ENCODE data around the gene PLCB3. TPM values are rescaled to one million over a fixed set of nuclear protein-coding genes. Genes with fewer than 3 reads are reported as not detected.

The PLCB3 gene
- total RNA-seq, 4 donors from 2014 or later = 16.2 to 33.2 (median 25.1) TPM

DNA sequence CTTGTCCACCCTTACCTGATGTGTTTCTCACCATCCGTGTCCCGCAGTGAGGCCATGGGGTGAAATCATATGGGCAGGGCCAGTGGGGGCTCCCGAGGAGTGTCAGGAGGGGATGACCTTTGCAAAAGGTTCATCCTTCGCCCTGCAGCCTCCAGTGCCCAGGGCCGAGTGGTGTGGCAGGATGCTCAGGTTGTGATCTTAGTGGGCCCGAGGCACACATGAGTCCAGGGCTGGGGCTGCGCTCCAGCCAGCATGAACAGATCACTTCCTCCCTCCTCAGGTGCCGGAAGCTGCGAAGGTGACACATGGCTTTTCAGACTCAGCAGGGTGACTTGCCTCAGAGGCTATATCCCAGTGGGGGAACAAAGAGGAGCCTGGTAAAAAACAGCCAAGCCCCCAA, 13.3 kb upstream of the PLCB3 start:
- ATAC-seq = no peak
- Histone ChIP-seq H3K9me3 (no peaks in the 10 kb centered on the region), H3K4me3 (no peak overlapping the region), H3K27ac (peak overlapping the region in 1 of 4 donors; percentile 95), H3K36me3 (peaks cover 0 to 42% of the 10 kb centered on the region in 2 donors), H3K27me3 (no peaks in the 10 kb centered on the region), H3K4me1 (peaks cover 3 to 59% (median 32%) of the 10 kb centered on the region in 3 donors)
- no CpG with 5 or more reads among the region's 9 CpGs for WGBS, 2 donors (ENCODE audit: low coverage in 1 of 2)
- TF ChIP-seq CTCF (IDR thresholded peaks at IDR 0.05) (no peak), EP300 (IDR thresholded peaks at IDR 0.05) (no peak), POLR2A (IDR thresholded peaks at IDR 0.05) (no peak), POLR2AphosphoS5 (IDR thresholded peaks at IDR 0.05) (no peak)

GRCh38 chr11:64238999-64239398, 12.3 kb upstream of the PLCB3 start:
- H3K4me1 ChIP-seq = peaks cover 3 to 54% (median 33%) of the 10 kb centered on the region in 3 donors
- 74 to 84% methylated on average over 5 of the region's 5 CpGs for WGBS, 2 donors (ENCODE audit: low coverage in 1 of 2)
- ATAC-seq = no peak
- H3K4me3 ChIP-seq = no peak overlapping the region
- no peaks in the 10 kb centered on the region for H3K9me3 ChIP-seq
- TF ChIP-seq EP300 (IDR thresholded peaks at IDR 0.05) (no peak), POLR2A (IDR thresholded peaks at IDR 0.05) (no peak), POLR2AphosphoS5 (IDR thresholded peaks at IDR 0.05) (no peak), CTCF (IDR thresholded peaks at IDR 0.05) (no peak)
- no peaks in the 10 kb centered on the region for H3K27me3 ChIP-seq
- peaks cover 0 to 51% of the 10 kb centered on the region in 2 donors for H3K36me3 ChIP-seq
- peak overlapping the region in 2 of 4 donors; percentile 95 to 99 for H3K27ac ChIP-seq

DNA sequence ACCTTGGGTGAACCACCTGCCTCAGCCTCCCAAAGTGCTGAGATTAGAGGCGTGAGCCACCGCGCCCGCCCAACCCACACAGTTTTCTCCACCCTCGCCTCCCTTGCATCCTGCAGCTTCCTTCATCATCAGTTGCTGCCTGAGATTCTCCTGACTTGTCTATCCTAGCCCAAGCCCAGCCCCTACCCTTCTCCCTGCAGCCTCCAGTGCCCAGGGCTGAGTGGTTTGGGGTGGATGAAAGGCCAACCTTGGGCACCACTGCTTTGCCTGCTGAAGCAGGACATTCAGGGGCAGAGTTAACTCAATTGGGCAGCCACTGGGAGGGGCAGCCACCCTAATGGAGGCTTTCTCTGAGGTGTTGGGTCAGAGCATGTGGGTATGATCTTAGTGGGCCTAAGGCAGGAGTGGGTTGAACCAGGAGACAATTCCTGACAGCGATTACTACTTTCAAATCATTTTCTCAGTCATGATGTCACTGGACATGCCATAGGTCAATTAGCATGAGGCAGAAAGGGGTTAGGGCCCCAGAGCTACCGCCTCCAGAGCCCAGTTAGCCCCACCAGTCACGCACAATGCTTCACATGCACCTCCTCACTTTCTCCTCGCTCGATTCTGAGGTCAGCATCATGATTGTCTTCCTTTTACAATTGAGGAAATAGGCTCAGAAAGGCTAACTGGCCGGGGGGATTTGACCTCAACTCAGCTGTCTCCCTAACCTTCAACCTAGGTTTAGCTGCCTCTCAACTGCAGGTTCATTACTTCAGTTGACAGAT, 11.5 kb upstream of the PLCB3 start:
- WGBS, 2 donors (ENCODE audit: low coverage in 1 of 2) = 91% methylated on average over 4 of the region's 11 CpGs; no CpG with 5 or more reads in 1 of the 2 donors
- peak overlapping the region; percentile 89 to 100 (median 97) for H3K27ac ChIP-seq
- H3K4me1 ChIP-seq = peaks cover 3 to 55% (median 35%) of the 10 kb centered on the region in 3 donors
- peak overlapping the region; percentile 34 to 95 for H3K4me3 ChIP-seq
- ATAC-seq = no peak
- H3K36me3 ChIP-seq = peaks cover 0 to 55% of the 10 kb centered on the region in 2 donors
- H3K9me3 ChIP-seq = no peaks in the 10 kb centered on the region
- no peaks in the 10 kb centered on the region for H3K27me3 ChIP-seq
- TF ChIP-seq POLR2A (IDR thresholded peaks at IDR 0.05) (no peak), CTCF (IDR thresholded peaks at IDR 0.05) (no peak), POLR2AphosphoS5 (IDR thresholded peaks at IDR 0.05) (no peak), EP300 (IDR thresholded peaks at IDR 0.05) (no peak)

DNA sequence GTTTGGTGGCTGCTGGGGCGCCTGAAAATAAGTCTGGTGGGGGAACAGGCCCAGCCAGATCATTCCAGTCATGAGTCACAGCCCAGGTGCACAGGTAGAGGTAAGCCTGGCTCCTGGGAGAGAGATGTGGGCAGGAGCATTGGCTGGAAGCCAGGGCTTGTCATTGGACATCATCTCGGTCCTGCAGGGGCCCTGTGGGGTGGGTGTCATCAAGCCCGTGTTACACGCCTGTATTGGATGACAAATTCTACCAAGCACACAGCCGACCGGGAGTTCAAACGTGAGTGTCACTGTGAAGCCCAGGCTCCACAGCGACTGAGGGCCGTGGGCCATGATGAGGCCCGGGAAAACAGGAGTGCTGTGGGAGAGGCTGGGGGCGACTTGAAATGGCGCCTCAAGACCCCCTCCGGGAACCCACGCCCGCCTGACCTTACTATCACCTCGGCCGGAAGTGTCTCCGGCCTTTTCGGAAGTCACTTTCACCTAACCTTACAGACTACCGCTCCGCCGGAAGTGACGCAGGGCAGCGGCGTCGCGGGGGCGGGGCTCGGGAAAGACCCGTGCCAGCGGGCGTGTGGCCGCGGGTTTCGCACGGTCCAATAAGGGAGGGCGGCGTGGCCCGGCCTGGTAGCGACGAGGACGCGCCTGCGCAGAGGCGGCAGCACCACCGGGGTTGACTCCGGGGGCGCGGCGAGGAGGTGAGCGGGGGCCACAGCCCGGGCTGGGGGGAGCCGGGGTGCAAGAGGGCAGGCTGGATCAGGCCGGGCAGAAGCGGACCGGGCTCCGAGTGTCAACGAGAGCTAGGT, 10.7 kb upstream of the PLCB3 start, which contains the start of gene FKBP2:
FKBP2 (plus strand) TSS at position 661 of the 806 bp plus-strand sequence. CDS start 1,293 bp downstream, outside the sequence.
- no CpG with 5 or more reads among the region's 58 CpGs for WGBS, 2 donors (ENCODE audit: low coverage in 1 of 2)
- Histone ChIP-seq H3K36me3 (peaks cover 0 to 55% of the 10 kb centered on the region in 2 donors), H3K9me3 (no peaks in the 10 kb centered on the region), H3K27ac (peak within 1 kb of the TSS; percentile 89 to 100 (median 97)), H3K27me3 (no peaks in the 10 kb centered on the region), H3K4me3 (peak within 1 kb of the TSS; percentile 76 to 95), H3K4me1 (peaks cover 0 to 55% (median 37%) of the 10 kb centered on the region in 3 donors)
- TF ChIP-seq POLR2A (IDR thresholded peaks at IDR 0.05) (peak; percentile 79 to 83), CTCF (IDR thresholded peaks at IDR 0.05) (no peak), POLR2AphosphoS5 (IDR thresholded peaks at IDR 0.05) (peak; percentile 96)
- ATAC-seq = peak; percentile 88
